SKM-1 treated with dmso at 0.1 percent for 144 hours (cell line): Measurements from ENCODE around the gene EFCAB9.
A peak's percentile ranks its signal among the peaks of the same experiment; 100 is the strongest.
"Not testable (repeated sequence)": the region's sequence is repeated elsewhere in the genome, so short reads cannot be mapped to it uniquely, and the experiment has no call there.

ENCODE experiments used
- DNase-seq: peaks from one replicate; lab custom pipeline; 2025; ENCODE audit not compliant: unreplicated experiment; lab: John Stamatoyannopoulos, UW

EFCAB9 gene

DNA sequence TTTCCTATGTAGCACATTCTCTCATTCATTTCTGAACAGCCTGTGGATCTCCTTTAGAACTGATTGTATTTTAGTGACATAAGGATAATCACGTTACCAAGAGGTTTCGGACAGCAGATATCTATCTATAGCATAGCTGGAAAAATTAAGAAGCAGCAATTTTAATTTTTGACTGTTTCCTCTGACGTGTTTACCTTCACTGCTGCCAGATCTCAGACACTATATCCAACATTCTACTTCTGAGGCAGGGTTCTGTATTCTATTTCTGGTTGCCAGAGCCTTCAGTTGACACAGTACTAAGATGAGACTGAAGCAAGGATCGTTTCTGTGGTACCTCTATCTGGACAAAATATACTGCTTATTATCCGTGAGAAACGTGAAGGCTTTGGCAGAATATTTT, at the start of gene EFCAB9:
Gene EFCAB9 (plus strand): TSS at position 301 of the 400 bp plus-strand sequence. CDS start 1 bp downstream, at position 302.
- DNase-seq = no peak

GRCh38 chr5:172144291-172144815, 49.6 kb upstream of the EFCAB9 start:
- no peak for DNase-seq

DNA sequence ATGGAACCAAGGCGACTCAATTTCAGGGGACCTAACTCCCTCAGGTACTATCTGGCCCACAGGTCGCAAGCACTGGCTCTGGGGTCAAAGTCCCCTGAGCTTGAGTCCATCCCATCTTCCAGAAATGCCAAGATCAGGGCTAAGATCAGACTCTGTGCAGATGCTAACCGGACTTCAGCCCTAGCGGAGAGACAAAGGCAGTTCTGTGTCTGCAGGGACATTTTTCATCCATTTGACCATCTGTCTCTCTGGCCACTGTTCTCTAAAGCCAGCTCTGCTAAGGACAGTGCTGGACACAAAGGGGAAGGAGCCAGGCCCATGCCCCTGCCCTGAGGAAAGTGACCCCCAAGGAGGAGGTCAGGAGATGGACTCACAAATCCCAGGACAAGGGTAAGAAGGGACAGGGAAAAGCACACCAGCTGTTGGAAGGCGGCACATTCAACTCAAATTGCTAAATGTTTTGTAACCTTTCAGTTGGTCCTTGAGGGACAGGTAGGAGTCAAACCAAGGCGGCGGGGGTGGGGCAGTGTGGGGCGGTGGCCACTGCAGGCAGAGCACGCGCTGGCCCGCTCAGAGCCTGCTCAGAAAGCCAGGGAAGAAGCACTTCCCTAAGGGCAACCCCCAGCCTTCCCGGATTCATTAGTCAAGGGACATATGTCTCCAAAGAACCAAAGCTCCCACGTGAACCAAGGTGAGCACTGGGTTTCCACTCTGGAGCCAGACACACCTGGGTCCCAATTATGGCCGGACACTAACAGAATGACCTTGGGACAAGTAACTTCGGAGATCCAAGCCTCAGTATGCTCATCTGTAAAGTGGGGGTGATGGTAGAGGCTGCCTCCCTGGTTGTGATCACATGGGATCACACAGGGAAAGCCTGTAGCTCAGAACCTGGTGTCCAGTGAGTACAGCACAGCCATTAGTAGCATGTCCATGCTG, 48.8 kb upstream of the EFCAB9 start:
- DNase-seq = no peak

DNA sequence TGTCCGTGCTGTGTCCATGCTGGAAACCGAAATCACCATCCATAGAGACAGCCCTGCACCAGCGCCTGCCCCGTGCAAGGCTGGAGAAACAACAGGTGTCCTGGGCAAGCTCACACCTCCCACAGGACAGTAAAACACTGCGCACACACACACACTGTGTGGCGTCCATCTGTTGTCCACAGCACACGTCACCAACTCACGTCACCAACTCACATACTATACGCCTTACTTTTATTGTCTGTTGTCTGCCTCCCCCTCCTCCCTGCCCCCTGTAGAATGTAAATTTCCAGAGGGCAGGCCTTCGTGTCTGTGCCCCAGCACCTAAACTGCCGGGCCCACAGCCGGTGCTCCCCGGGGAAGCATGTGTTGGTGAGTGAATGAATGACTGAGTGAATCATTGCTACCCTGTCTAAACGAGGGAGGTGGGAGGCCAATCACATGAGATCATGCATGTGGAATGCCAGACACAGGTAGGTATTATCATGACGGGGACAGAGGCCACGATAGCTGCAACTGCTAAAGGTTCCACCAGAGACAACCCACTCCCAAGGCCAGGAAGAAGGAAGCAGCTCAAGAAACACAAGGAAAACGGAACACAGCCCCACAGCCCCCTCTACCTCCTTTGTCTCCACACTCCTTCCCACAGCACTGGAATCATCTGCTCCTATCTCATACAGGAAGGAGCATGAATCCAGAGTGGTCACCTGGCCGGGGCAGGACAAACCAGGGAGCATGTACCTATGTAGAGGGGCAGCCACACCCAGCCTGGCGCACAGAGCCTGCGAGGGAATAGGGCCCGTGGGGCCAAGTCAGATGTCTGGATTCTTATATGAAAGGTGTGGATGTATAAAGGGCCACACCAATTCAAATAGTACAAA, 47.9 kb upstream of the EFCAB9 start:
- DNase-seq = no peak

GRCh38 chr5:172146748-172147092, 47.3 kb upstream of the EFCAB9 start:
- no peak for DNase-seq

- no peak for DNase-seq
Measured at GRCh38 chr5:172147857-172148256, 46.1 kb upstream of the EFCAB9 start.

DNA sequence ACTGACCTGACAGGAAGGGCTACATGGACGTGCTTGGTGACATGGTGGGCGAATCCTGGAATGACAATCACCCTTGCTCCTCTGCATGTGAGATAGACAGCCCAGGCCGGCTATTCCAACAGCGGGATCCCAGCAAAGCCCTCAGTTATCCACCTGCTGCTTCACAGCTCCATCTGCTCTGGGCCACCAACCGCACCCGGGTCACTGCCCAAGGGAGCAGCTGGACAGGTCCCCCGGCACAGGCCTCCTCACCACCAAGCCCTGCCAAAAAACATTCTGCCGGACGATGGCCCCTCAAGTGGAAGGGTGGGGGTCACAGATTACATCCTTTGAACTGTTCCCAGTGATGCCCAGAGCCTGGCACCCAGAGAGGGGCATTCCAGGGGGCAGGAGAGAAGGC, 45.6 kb upstream of the EFCAB9 start:
- DNase-seq = no peak

DNA sequence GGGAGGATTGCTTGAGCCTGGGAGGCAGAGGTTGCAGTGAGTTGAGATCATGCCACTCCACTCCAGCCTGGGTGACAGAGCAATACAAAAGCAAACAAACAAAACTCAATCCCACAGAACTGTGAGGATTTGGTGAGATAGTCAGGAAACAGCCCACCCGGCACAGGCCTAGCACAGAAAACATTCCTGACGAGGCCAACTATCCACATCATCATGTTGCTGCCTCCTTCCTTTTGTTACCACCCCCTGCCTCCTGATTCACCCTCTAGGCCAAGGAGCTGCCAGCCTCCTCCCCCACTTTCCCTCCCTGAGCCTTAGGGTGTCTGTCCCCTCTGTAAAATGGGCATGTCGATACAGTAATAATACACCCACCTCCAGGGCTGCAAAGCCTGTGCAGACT, 44.9 kb upstream of the EFCAB9 start:
- no peak for DNase-seq

- DNase-seq = not testable (repeated sequence)
Measured at GRCh38 chr5:172149481-172149880, 44.5 kb upstream of the EFCAB9 start.

GRCh38 chr5:172150514-172151425, 43.2 kb upstream of the EFCAB9 start:
- peak; percentile 95 for DNase-seq

GRCh38 chr5:172151661-172152210, 42.2 kb upstream of the EFCAB9 start:
- no peak for DNase-seq

- no peak for DNase-seq
Measured at GRCh38 chr5:172153695-172154094, 40.3 kb upstream of the EFCAB9 start.

DNA sequence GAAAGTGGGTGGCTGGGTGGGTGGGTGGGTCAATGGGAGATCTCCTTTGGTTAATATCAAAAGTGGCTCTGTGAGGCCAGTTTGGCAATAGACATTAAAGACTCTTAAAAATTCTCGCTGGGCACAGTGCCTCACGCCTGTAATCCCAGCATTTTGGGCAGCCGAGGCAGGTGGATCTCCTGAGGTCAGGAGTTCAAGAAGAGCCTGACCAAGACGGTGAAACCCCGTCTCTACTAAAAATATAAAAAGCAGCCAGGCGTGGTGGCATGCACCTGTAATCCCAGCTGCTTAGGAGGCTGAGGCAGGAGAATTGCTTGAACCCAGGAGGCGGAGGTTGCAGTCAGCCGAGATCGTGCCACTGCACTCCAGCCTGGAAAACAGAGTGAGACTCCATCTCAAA, 38.9 kb upstream of the EFCAB9 start:
- DNase-seq = not testable (repeated sequence)

GRCh38 chr5:172156541-172156994, 37.4 kb upstream of the EFCAB9 start:
- no peak for DNase-seq

DNA sequence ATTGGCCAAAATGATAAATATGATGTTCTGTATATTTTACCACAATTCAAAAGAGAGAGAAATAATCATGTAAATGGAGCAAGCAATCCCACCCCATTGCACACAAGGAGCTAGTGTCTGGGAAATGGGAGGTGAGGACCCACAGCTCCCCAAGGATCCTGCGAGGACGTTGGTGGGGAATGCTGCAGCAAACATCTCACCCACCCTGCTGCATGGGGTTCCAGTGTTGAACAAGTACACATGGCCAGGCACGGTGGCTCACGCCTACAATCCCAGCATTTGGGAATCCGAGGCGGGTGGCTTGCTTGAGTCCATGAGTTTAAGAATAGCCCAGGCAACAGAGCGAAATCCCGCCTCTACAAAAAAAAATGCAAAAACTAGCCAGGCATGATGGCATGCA, 35.0 kb upstream of the EFCAB9 start:
- DNase-seq = no peak

DNA sequence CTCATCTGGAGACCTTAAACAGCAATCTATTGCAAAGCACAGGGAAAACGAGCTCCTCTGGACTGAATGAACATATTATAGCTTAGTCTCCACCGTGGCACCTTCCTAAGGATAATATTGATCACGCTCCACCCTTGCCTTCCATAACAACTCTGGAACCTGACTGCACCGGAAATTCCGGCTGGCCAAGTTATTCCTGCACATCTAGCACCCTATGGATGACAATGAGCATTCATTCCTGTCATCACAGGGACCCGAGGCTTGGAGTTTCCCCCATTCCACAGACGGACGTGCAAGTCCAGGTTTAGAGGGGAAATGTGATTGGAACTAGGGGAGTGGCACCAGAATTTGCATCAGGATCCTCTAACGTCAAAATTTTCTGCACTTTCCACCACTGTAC, 33.5 kb upstream of the EFCAB9 start:
- no peak for DNase-seq

- no peak for DNase-seq
Measured at GRCh38 chr5:172162323-172162986, 31.5 kb upstream of the EFCAB9 start.

GRCh38 chr5:172162987-172163343, 31.0 kb upstream of the EFCAB9 start:
- DNase-seq = no peak

DNA sequence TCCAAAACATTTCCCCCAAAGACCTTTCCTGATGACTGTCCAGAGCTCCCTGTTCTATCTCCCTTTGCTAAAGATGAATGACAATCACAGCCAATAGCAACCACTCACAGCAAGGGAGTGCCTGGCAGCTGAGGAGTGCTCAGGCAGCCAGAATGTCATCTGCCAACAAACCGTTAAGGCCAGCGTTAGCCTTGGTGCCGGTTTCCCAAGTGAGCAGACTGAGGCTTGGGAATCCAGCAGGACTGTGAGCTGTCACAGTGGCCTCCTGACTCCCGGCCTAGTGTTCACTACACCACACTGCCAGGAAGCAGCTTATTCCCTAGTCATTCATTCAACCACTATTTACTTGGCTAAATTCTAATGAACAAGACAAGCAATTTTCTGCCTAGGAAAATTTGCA, 30.6 kb upstream of the EFCAB9 start:
- DNase-seq = no peak

- no peak for DNase-seq
Measured at GRCh38 chr5:172164769-172165212, 29.2 kb upstream of the EFCAB9 start.
